ENCODE data around the gene ABHD17C.

ABHD17C gene

GRCh38 chr15:80689716-80690115 is 5.4 kb upstream of the ABHD17C start:
- DNase-seq (ENCODE audit: low spot score) = no peak

- DNase-seq (ENCODE audit: low spot score) = no peak
Measured at GRCh38 chr15:80691575-80691974, 3.5 kb upstream of the ABHD17C start.

- no peak for DNase-seq (ENCODE audit: low spot score)
Measured at GRCh38 chr15:80693682-80694610, 1.2 kb upstream of the ABHD17C start.

- no peak for DNase-seq (ENCODE audit: low spot score)
Measured at GRCh38 chr15:80694611-80695098, 455 bp upstream of the ABHD17C start.

- no peak for DNase-seq (ENCODE audit: low spot score)
Measured at GRCh38 chr15:80695911-80696661, 976 bp downstream of the ABHD17C start.

- no peak for DNase-seq (ENCODE audit: low spot score)
Measured at GRCh38 chr15:80697075-80697685, 2.1 kb downstream of the ABHD17C start.

- no peak for DNase-seq (ENCODE audit: low spot score)
Measured at GRCh38 chr15:80698676-80699075, 3.6 kb downstream of the ABHD17C start.

GRCh38 chr15:80699981-80700380 is 4.9 kb downstream of the ABHD17C start:
- DNase-seq (ENCODE audit: low spot score) = no peak

- no peak for DNase-seq (ENCODE audit: low spot score)
Measured at GRCh38 chr15:80701676-80702311, 6.7 kb downstream of the ABHD17C start.

GRCh38 chr15:80703081-80703480 is 8.0 kb downstream of the ABHD17C start:
- no peak for DNase-seq (ENCODE audit: low spot score)

- DNase-seq (ENCODE audit: low spot score) = no peak
Measured at GRCh38 chr15:80703965-80704364, 8.9 kb downstream of the ABHD17C start.

- DNase-seq (ENCODE audit: low spot score) = no peak
Measured at GRCh38 chr15:80706161-80706560, 11.1 kb downstream of the ABHD17C start.

GRCh38 chr15:80709542-80709941 is 14.4 kb downstream of the ABHD17C start:
- no peak for DNase-seq (ENCODE audit: low spot score)

- DNase-seq (ENCODE audit: low spot score) = no peak
Measured at GRCh38 chr15:80710635-80711554, 15.8 kb downstream of the ABHD17C start.

- no peak for DNase-seq (ENCODE audit: low spot score)
Measured at GRCh38 chr15:80711886-80712285, 16.8 kb downstream of the ABHD17C start.

- no peak for DNase-seq (ENCODE audit: low spot score)
Measured at GRCh38 chr15:80712956-80713355, 17.8 kb downstream of the ABHD17C start.

GRCh38 chr15:80721476-80721875 is 26.4 kb downstream of the ABHD17C start:
- no peak for DNase-seq (ENCODE audit: low spot score)

- DNase-seq (ENCODE audit: low spot score) = no peak
Measured at GRCh38 chr15:80722811-80723210, 27.7 kb downstream of the ABHD17C start.

GRCh38 chr15:80727196-80727595 is 32.1 kb downstream of the ABHD17C start:
- no peak for DNase-seq (ENCODE audit: low spot score)

- no peak for DNase-seq (ENCODE audit: low spot score)
Measured at GRCh38 chr15:80727596-80727995, 32.5 kb downstream of the ABHD17C start.

GRCh38 chr15:80730387-80730786 is 35.3 kb downstream of the ABHD17C start:
- DNase-seq (ENCODE audit: low spot score) = no peak
